Activated gamma-delta T cell (primary cell): Measurements from ENCODE around the gene SLC6A4.
"Not testable (repeated sequence)": the region's sequence is repeated elsewhere in the genome, so short reads cannot be mapped to it uniquely, and the experiment has no call there.

Experiments
- DNase-seq: peaks from one replicate; lab custom pipeline; 2025; lab: John Stamatoyannopoulos, UW

Gene SLC6A4

DNA sequence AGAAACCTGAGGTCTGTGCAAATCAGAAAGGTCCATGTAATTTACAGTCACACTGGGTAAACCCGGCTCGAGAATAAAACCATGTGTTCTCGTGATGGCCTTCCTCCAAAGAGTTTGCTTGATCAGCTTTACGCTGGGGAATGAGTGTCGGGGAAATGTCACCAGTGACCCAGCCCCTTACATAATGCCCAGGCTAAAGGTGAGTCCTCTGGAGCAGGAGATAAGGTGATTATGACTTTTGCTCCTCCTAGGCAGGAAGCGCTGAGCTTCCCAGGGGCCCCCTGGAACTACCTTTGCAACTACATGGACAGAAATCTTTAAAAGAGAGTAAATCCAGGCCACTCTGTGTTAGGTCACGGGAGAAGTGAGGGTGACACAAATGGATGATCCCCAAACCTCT is 15.7 kb downstream of the SLC6A4 start:
- DNase-seq = no peak

DNA sequence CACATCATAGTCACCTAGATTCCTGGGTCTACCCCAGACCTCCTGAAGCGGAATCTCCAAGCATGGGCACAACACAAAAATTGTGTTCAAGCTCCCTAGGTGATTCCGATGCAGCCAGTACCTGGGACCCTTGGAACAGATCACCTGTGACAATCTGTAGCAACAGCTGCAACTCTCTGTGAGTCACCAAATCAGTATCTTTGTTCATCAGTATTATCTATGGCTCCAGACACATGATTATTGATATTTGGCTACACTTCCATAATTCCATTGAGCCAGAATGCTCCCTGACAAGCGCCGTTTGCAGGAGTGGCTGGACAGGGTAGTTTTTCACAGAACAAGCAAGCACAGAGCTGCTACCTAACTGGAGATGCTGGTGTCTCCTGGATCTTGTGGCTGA is 16.2 kb downstream of the SLC6A4 start:
- DNase-seq = no peak

DNA sequence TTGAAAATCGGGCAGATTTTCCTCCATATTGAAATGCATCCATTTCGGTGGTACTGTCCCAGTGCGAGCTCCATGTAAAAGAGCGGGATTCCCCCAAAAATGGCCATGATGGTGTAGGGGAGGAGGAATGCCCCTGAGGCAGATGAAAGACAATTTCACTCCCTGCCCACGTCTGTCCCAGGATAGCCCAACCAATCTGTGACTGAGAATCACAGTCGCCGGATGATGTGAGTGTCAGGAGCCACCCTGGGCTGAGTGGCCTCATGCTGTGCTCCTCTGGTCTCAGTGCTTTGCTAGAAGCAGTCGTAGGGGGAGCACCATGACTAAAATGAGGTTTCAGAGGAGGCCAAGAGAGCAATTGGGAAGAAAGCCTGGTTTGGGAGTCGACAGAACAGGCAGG is 16.7 kb downstream of the SLC6A4 start:
- no peak for DNase-seq

DNA sequence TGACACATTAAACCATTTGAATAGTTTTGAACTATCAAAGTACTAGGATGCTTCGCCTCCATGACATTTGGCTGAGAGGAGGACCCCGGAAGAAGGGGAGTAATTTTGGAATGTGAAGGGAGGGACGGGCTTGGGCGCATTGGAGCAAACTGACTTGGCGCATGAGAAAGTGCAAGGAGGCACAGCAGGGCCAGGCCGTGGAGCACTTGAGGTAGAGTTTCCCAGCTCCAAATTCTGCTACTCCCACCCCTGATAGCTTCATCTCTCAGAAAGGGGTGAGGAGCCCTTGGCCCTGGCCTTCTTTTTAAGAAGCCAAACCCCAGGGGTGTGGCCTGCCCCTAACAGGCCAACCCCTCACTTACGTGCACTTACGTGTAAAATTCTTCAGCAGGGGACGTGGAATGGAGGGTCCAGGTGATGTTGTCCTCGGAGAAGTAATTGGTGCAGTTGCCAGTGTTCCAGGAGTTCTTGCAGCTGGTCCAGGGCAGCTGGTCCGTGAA is 17.7 kb downstream of the SLC6A4 start:
- no peak for DNase-seq

DNA sequence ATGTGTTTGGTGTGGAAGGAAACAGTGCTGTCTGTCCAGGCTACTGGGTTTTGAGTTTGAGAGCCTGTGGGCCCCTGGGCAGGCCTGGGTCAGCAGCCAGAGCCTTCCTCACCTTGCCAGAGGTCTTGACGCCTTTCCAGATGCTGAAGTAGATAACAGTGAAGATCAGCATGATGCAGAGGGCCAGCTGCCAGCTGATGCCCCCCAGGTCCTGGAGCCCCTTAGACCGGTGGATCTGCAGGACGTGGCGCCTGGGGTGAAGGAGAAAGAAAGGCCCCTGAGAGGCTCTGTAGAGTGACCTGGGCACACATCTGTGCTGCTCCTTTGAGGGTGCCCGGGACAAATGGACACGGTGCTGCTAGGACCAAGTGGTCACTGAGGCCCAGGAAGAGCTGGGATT is 18.4 kb downstream of the SLC6A4 start:
- no peak for DNase-seq

DNA sequence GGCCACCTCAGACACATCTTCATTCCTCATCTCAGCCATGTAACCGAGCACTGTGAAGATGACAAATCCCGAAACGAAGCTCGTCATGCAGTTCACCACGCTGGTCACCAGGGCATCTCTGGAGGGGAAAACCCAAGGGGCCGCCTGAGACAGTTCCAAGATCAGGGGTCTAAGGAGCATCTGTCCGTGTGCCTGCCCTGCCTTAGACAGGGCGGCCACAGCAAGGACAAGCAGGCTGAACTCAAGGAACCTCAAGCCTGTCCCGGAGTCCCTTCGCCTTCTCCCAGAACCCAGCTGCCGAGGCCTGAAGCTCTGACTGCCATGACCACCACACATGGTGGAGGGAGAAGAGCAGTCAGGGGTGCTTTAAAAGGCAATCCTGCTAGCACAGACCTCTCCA is 22.7 kb downstream of the SLC6A4 start:
- no peak for DNase-seq

DNA sequence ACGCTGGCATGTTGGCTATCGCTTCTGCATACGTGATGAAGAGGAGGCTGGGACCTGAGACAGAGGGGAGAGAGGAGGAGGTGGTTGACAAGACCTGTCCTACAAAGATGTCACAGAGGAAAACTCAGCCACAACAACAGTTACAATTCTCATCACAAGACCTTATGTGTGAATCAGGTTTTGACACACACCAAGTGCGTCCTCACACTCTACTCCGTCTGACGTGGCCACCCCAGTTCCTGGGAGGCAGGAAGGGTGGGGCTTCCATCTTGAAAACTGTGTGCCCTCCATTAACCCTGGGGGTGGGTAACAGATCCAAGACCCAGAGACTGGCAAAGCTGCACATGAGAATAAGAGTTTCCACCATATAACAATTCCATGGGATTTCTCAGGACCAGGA is 24.1 kb downstream of the SLC6A4 start:
- DNase-seq = no peak

DNA sequence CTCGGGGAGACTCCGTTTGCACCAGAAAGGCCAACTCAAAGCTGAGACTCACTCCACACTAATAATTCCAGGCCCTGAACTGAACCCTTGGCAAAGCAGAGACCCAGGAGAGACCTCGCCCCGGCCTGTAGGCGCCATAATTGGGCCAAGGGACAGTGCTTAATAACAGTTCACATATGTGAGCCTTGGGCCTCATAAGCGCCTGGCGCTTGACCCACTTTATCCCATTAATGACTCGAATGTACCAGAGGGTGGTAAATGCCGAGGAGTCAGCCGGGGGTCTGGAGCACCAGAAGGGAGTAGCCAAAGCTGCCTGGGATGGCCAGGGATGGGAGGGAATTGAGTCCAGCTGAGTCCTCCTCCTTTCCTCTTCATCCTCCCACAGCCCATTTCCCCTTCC is 24.6 kb downstream of the SLC6A4 start:
- no peak for DNase-seq

DNA sequence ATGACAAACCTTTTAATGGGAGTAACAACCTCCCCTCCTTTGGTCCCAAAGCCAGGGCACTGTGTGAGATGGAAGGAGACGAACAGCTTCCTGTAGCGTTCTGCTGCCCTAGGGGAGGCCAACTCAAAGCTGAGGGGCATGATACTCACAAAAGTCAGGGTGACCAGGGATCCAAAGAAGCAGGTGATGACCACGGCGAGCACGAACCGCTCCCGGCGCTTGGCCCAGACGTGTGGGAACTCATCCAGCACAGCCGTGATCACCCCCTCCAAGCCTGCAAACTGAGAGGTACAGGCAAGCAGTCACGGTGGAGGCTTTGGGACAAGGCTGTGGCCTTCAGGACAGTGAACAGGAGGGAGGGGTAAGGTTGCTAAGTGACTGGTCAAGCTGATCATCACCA is 25.1 kb downstream of the SLC6A4 start:
- no peak for DNase-seq

DNA sequence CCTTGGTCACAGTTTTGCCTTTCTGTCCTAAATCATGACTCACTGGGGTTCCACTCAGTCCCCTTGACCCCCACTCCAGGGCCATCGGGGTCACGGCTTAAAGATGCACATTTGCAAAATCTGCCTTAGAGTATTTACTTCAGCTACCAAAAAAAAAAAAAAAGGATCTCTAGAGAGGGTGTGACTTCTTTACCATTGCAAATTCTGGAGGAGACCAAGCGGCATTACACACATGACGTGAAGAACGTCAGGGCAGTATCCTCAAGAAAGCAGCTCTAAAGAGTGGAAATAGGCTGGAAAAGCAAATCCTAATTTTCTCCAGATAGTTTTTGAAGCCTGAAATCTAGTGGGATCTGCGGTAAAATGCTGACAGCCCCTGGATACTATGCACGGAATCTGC is 25.6 kb downstream of the SLC6A4 start:
- no peak for DNase-seq

DNA sequence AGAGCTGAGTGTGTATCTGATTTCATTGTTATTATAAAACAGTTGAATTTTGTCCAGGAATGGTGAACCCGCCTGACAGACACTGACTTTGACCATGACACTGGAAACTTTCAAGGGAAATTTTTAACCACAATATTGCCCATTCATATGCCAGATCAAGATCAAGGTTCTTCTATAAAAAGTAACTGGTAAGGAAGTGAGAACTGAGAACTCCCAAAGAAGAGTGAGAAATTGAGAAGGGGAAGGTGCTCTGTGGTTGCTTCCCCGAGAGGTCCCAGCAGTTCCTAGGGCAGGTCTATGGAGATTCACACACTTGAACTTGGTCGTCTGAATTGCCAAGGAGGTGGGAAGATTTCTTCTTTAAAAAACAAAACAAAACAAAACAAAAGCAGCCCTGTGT is 27.3 kb downstream of the SLC6A4 start:
- DNase-seq = no peak

DNA sequence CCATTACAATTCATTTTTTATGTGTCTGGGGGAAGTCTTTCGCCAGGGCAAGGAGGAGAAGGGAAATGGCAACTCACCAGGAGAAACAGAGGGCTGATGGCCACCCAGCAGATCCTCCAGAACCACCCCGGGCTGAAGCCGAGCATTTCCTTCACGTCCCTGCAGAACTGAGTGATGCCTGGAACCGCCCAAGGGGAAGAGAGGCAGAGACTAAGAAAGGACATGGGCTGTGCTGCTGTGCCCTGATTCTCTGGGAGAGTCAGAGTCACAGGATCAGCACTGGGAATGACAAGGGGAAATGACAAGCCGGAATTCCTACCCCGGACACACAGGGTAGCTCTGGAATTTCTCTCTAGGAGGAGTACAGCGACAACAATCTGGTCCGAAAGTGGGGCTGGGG is 27.8 kb downstream of the SLC6A4 start:
- no peak for DNase-seq

DNA sequence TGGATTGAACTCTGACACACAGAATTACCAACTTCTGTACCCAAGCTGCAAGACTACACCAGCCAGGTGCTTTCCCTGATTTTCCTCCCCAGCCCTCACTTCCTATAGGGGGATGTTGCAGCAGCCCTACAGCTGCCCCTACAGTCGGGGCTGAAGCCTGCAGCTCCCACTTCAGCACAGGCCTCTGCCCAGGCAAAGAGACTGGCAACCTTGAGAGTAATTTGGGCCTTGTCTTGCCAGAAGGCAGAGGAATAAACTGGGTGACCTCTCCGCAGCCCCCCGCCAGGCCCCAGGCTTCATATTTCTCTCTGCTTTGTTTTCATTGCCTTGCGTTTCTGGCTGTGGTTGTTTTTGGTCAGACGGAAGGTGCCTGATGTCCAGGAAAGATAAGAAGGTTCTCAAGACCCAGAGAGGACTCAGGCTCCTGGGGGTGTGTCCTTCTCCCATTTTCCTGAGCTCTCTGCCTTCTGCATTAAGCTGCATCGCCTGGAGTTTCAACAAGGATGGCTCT is 32.0 kb downstream of the SLC6A4 start:
- DNase-seq = no peak

DNA sequence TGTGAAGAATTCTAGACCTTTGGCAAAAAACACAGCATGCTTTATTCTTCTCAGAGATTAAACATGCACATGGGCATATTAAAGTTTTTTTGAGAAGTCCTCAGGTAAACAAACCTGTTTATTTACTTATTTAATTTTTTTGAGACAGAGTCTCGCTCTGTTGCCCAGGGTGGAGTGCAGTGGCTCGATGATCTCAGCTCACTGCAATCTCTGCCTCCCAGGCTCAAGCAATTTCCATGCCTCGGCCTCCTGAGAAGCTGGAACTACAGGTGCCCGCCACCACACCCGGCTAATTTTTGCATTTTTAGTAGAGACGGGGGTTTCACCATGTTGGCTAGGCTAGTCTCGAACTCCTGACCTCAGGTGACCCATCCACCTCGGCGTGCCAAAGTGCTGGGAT is 34.8 kb downstream of the SLC6A4 start:
- not testable (repeated sequence) for DNase-seq

DNA sequence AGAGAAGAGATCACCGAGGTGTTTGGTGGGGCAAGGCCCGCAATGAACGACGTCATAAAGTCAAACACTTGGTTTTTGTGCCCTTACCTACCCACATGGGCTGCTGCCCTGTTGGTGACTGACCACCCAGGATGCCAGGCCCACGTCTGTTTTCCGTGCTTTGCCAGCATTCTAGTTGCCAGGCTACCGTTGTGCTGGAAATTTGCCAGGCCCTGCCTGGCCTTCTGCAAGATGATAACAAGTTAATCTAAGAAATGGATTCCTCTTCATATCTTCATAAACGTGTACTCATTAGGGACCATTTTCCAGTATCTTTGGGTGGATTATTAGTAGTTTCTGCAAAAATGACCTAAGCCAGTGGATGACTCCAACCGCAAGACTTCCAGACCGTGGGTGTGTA is 35.4 kb downstream of the SLC6A4 start:
- no peak for DNase-seq

DNA sequence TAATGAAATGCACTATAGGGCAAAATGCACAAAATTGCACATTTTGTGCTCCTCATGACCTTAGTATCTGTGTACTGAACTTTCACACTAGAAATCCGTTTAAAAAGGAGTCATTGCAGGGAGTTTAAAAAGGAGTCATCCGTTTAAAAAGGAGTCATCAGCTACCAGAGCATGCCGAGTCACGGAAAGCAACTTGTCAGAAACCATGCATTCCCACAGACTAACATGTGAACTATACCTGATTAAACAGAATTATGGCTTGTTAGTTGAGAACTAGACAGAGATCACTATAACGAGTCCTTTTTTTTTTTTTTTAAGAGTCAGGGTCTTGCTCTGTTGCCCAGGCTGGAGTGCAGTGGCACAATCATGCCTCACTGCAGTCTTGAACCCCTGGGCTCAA is 35.9 kb downstream of the SLC6A4 start:
- no peak for DNase-seq

DNA sequence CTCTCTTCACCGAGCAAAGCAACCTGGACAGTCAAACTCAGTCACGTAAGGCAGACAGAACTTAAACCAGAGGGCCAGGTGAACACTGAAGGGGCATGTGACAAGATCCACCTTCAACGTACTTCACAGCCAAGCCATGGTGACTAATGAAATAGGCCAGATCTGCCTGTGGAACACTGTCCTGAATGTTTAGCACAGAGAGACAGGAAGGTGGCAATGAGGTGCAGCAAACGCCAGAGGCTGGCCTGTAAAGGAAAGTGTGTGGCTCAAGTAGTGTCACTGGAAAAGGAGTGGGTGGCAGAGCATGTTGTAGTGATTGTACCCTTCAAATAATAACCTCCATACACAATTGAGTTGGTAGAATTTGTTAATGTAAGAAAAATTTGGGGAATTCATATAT is 38.1 kb downstream of the SLC6A4 start:
- no peak for DNase-seq

DNA sequence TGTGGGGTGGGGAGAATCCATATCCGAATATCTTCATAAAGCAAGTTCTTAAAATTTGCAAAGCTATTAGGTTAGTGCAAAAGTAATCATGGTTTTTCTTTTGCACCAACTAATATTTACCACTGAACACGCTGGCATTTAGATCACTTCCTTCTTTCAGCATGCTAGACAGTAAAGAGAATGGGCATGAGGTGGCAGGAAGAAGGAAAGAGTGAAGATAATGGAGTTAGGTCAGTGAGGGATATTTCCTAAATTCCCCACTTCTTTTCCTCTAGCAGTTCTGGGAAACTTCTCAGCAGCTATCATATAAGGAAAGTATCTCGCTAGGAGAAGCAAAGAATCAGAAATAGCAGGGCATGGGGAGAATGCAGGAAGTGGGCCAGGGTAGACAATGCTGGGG is 39.0 kb downstream of the SLC6A4 start:
- DNase-seq = no peak

DNA sequence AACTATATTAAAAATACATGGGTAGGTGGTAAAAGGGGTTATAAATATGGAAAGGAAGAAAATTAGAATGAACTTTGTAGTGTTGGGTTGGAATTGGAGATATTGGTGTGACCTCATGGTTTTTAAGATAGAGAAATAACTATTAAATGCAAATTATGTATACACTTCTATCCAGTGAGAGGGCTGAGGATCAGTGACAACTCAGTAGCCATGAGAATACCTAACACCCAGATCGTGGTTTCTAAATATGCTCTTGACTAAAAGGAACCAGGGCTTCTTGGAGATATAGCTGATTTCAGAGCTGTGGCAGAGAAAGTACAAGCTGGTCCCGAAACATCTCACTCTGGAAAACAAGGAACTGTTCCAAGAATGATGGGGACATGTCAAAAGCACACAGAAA is 44.4 kb downstream of the SLC6A4 start:
- no peak for DNase-seq

DNA sequence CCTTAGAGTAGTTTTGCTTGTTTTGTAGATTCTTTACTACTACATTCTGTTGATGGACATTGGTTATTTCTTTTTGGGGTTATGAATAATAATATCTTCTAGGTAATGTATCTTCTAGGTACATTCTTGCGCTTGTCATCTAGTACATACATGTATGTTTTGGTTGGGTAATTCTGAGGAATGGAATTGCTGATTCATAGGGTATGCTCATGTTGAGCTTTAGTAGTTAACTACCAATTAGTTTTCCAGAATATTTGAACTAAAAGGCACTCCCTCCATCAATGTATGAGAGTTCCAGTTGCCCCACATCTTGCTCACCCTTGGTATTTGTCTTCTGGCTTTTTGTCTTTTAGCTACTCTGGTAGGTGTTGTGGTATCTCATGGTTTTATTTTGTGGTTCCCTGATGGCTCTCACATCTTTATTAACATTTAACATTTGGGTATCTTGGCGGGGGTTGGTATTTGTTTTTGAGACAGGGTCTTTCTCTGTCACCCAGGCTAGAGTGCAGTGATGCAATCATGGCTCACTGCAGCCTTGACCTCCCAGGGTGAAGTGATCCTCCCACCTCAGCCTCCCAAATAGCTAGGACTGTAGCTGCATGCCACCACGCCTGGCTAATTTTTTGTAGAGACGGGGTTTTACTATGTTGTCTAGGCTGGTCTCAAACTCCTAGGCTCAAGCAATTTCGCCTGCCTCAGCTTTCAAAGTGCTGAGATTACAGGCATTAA is 47.1 kb downstream of the SLC6A4 start:
- no peak for DNase-seq

DNA sequence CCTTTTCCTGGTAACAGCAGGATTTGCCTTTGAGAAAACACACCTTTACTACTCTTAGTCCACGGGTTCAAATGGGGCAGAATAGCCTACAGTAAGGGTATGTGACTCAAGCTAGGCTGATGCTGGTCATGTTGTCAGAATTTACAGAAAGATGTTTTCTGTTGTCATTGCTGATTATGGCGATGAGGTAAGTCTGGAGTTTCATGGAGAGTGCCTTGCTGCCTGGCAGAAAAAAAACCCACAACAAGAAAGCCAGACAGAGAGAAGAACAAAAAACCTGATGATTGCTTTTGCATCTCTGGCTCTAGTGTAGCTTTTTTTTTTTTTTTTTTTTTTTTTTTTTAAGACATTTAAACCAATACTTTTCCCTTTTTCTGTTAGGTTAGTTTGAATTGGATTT is 47.9 kb downstream of the SLC6A4 start:
- no peak for DNase-seq

DNA sequence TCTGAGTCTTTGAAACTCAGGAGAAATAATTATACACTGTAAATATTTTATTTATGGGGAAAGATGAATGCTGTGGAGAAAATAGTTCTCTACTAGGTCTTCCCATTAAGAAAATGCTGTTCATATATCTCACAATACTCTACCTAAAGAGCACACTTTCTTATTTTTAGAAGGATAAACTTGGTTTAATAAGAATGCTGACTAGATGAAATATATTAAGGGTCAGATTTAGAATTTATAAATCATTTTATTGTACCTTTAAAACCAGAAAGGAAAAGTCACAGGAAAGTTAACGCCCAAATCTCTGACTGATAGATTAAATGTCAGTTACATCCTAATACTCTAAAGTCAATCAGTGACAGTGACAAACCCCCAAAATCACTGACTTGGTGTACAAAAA is 48.7 kb downstream of the SLC6A4 start:
- no peak for DNase-seq

DNA sequence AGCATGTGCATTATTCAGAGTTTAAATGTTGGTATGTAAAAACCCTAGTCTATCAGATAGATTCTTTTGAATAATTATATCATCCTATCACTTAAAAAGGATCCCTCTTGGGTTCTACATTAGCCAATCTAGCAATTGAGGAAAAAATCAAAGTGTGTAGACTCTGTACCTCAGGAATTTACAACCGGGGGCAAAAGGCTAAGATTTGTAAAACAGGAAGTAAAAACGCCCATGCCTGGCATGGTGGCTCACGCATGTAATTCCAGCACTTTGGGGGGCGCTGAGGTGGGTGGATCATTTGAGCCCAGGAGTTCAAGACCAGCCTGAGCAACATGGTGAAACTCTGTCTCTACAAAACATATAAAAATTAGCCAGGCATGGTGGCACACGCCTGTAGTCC is 58.6 kb downstream of the SLC6A4 start:
- no peak for DNase-seq

DNA sequence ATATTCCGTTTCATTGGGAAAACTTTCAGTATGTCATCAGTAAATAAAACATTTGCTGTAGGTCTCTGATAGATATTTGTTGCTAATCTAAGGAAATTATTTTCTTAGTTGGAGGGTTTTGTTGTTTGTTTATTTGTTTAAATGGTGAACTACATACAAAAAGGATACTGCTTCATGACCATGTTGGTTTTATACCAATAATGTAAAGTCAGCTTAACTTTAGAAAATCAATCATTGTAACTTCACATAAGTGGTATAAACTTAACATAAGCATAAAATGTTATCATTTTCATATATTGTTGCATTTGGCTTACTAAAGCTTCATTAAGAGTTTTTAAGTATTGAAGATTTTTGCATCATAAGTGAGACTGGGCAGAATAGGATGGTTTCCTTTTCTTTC is 60.9 kb downstream of the SLC6A4 start:
- DNase-seq = no peak
